NCI-H2107 treated with DMSO at 0.1 percent for 48 hours (cell line): ENCODE results near the gene IVNS1ABP.
"Not testable (repeated sequence)": the region's sequence is repeated elsewhere in the genome, so short reads cannot be mapped to it uniquely, and the experiment has no call there.

ENCODE experiments used
- DNase-seq: peaks from one replicate; lab custom pipeline; 2025; ENCODE audit not compliant: unreplicated experiment; lab: John Stamatoyannopoulos, UW

Gene IVNS1ABP

DNA sequence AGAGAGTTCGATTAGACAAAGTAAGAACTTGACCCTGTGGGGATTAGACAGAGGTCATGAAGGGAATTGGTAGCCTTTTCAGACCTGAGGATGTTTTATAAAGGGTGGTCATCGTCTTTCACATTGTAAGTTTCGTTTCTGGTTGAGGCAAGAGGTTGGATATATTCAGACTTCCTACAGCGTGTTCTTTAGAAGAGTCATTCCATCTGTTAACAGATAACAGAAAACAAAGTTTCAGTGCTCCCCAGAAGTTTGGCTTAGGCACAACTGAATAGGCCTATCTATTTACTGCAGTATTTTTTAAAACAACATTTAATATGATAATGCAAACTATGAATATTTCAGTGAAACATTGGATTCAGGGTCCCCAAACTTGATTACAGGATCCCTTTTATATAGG, 17.1 kb upstream of the IVNS1ABP start:
- no peak for DNase-seq

DNA sequence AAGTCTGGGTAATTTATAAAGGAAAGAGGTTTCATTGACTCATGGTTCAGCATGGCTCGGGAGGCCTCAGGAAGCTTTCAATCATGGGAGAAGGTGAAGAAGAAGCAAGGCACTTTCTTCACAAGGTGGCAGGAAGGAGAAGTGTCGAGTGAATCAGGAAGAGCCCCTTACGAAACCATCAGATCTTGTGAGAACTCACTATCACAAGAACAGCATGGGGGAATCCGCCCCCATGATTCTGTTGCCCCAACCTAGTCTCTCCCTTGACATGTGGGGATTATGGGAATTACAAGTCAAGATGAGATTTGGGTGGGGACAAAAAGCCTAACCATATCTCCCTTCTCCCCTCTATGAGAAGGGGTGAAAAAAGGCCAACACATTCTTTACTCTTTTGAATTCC, 11.2 kb upstream of the IVNS1ABP start:
- DNase-seq = no peak

DNA sequence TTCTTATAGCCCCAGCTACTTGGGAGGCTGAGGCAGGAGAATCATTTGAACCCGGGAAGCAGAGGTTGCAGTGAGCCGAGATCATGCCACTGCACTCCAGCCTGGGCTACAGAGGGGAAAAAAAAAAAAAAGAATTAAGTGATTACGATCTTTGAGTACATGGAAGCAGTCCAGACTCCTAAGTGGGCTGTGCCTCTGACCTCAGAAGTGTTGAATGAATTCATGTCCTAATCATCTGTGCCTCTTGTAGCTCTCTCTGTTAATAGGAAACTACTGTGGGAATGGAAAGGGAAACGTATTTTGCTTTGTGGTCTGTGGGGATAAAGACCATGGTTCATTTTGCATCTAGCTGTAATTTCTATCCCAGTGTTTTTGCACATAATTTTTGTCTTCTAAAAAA, 8.4 kb upstream of the IVNS1ABP start:
- peak; percentile 5 for DNase-seq

DNA sequence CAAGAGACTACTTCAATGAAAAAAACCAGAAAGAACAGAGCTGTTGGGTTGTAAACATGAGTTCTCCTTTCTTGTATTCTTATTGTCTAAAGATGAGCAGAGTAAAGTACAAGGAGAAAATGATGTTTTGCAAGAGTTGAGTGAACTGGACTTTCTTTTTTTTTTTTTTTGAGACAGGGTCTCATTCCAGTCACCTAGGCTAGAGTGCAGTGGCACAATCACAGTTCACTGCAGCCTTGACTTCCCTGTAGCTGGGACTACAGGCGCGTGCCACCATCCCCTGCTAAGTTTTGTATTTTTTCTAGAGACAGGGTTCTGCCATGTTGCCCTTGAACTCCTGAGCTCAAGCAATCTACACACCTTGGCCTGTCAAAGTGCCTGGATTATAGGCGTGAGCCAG, 7.1 kb upstream of the IVNS1ABP start:
- DNase-seq = no peak

DNA sequence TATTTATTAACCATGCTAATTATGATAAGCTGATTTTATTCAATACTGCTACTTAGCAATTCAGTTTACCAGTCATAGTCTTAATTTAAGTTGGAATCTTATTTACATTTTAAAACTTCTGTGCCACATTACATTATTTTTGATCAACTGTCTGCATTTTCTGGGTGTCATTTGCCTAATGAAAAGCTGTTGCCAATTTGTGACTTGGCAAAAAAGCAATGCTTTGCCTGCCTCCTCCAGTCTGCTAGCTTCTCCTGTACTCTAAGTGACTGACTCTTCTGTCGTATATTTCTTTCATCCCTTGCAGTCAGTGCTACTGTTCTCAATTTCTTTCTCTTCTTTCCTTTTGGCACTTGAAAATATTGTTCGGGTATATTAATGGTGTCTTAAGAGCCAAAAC, 5.6 kb upstream of the IVNS1ABP start:
- DNase-seq = no peak

DNA sequence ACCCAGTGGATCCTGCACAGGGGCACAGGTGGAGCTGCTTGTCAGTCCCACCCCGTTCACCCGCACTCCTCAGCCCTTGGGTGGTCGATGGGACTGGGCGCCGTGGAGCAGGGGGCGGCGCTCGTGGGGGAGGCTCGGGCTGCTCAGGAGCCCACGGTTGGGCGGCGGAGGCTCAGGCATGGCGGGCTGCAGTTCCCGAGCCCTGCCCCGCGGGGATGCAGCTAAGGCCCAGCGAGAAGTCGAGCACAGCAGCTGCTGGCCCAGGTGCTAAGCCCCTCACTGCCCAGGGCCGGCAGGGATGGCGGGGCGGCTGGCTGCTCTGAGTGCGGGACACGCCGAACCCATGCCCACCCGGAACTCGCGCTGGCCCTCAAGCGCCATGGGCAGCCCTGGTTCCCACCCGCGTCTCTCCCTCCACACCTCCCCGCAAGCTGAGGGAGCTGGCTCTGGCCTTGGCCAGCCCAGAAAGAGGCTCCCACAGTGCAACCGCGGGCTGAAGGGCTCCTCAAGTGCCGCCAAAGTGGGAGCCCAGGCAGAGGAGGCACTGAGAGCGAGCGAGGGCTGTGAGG, 4.7 kb upstream of the IVNS1ABP start:
- DNase-seq = not testable (repeated sequence)

DNA sequence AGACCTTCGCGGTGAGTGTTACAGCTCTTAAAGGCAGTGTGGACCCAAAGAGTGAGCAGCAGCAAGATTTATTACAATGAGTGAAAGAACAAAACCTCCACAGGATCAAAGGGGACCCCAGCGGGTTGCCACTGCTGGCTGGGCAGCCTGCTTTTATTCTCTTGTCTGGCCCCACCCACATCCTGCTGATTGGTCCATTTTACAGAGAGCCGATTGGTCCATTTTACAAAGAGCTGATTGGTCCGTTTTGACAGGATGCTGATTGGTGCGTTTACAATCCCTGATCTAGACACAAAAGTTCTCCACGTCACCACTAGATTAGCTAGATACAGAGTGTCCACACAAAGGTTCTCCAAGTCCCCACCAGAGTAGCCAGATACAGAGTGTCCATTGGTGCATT, 4.1 kb upstream of the IVNS1ABP start:
- not testable (repeated sequence) for DNase-seq

DNA sequence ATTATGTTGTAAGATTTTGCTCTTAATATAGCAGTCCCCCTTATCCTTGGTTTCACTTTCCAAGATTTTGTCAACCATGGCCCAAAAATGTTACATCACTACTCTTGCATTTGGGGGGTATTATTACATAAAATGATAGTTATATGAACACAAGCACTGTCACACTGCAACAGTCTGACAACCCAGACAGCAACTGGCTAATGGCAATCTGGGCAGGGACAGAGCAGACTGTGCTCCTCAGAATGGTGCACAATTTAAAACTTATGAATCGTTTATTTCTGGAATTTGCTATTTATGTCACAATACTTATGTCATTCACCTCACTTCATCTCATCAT, 2.1 kb upstream of the IVNS1ABP start:
- DNase-seq = no peak

DNA sequence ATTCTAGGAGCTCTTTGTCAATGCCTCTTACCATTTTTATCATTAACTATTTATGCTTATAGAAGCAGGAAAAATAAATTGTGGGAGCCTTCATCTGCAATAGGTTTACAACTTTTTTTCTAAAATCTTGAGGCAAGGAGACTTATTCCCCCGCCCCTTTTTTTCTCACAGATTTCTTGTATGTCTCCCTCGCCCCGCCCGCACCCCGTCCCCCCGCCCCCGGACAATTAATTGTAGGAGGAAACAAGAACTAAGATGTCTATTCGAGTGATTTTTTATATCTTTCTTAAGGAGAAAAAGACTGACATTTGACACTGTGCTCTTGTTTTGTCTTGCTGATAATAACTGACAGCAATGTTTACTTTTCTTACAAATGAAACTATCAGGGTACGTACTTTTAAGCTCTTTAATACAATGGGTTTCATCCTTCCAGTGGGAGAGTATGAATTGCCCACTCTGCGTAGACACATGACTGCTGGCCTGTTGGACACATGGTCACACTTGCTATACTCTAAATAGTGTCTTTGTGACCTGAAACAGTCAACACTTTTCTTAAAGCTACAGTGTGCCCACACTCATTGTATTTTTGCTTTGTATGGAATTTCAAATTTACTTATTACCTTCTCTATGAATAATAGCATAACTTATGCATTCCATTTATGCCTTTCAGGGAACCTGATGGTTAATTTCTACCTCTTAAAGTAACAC, 1.5 kb upstream of the IVNS1ABP start:
- DNase-seq = peak; percentile 18

DNA sequence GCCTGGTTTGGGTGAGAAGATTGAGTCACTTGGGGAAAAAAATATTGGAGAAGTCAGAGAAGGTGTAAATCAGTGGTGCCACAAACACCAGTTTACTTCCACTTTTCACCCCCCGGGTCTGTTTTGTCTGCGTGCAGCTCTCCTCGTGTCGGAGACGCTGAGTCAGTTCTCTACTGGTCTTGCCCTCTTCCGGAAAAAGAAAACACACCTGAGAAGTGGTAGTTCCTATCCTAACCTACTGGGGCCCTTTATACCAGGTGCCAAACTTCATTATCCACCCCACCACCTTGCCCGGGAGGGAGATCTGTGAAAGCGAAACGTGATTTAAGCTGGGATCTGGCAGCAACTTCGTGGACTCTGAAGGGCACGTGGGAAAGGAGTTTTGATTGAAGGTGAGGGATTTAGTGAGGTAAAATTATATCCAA, 855 bp upstream of the IVNS1ABP start:
- DNase-seq = peak; percentile 80

DNA sequence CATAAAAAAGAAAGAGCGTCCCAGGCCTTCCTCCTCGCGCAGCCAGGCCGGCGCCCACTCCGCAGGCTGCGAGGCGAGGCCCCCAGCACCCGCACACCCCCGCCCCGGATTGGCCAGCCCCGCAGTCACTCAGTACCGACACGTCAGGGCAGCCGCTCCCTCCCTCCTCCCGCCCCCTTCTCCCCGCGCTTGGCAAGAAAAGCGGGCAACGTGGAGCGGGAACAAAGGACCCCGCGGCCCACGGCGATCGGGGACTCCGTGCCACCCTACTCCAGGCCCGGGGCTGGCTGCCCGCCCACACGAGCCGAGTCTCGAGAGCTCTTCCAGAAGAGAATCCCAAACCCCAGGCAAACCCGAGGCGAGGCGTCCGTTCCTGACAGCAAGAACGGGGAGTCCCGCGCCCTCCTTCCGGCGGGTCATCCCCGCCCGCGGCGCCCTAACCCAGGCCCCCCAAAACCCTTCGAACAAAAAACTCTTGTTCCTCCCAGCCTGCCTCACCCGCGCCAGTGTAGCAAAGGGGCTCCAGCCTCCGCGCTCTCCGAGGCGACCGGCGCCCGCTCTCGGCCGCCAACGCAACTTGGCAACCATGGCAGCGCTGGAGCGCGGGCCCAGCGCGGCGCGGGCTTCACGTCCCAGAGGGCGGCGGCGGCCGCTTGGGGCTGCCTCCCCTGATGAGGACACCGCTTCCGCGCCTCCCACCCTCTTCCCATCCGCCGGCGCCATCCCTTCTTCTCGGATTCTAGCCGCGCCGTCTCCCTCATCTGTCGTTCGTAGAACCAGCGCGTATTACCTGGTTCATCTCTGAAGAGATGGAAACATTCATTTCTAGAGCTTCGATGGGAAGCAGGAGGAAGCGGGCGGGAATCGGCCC, 645 bp downstream of the IVNS1ABP start:
- DNase-seq = peak; percentile 56

DNA sequence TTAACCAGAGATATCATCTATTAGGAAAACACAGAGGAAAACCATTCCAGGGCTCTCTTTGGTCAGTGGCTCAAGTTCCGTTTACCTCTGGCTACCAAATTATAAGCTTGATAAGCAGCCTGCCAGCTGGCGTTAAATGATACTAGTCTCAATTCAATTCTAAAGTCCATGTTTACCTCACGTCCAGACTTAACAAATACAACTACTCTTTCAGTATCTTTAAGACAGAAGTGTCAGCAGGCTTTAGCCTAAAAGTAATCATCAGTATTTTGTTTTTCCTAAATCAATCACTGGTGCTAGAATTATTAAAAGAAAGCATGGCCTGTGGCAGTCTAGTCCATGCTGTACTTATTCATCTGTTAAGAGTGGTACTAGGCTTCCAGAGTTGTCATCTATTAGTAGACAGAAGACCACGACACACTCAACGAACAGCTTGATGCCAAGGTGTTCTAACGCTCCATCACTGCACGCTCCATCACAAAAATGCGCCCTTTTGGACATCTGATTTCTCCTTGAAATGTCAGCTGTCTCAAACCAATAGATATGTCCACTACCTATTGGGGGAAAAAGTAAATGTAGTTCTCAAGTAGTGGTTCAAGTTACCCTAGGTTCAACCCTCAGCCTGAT, 1.5 kb downstream of the IVNS1ABP start:
- DNase-seq = no peak

DNA sequence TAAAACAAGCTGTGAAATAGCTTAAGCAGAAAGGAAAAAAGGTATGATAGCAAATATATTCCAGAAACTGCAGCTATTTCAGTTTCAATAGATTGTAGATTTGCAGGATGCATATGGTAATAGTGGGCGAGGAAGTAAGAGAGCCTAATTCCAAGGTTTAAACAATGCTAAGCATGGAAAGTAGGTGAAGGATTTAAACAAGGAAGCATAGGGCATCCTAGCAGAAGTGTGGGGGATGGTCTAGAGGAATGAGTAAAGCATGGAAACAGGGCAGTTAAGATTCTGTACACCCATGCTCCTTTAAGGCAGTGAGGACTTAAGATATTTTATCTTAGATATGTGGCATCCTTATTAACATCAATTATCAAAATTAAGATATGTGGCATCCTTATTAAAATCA, 2.6 kb downstream of the IVNS1ABP start:
- no peak for DNase-seq

DNA sequence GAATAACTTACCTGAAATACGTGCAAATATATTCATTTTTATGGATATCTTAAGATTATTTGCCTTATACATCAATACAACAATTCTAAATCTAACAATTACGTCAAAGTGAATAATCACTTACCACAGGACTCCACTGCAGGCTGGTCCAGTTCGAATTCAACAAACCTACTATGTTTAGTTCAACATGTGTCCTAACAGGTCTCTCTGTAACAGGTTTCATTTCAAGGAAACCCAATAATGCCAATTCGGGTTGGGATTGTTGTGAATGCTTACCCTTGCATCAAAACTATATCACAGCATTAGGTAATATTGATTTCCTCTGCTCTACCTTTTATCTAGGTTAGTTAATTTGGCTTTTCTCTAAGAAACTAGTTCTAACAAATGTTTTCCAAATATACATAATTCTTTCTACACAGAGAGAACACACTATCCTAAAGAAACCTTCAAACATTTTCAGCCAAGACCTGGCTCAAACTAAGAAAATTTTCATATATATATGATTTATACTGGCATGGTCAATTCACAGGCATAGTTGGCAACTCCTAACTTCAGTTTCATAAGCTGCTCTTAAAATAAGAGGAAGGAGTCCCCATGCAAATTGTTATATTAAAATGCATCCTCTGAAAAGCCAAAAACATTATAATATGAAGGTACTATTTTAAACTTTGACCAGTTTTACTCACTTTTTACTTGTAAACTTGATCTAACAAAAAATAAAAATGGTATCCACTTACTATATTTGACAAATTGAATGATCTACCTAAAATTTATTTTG, 4.5 kb downstream of the IVNS1ABP start:
- no peak for DNase-seq

DNA sequence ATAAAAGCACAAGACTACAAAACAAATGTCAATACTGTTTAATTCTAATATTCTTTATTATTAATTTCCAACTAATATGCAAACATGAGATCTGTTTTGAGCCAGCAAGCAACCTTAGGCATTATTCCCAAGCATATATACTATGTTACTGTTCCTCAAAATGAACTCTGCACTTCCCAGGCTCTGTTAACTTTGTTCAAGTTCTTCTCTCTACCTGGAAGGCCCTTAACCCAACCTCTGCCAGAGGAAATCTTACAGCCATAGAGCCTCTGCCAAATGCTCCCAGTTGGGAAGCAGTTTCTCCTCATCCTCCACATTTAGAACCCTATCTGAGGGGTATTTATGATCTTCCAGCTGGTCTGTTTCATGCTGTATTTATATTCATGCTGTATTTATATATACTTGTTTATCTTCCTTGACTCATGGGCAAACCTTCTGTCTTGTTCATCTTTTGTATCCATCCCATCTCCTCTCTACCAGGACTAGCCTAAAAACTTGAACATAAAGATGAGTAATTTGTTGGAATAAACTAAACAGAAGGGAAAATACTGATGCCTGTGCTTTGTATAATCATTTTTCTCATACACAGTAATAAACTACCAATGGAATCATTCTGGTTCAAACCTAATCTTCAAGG, 5.3 kb downstream of the IVNS1ABP start:
- DNase-seq = no peak

DNA sequence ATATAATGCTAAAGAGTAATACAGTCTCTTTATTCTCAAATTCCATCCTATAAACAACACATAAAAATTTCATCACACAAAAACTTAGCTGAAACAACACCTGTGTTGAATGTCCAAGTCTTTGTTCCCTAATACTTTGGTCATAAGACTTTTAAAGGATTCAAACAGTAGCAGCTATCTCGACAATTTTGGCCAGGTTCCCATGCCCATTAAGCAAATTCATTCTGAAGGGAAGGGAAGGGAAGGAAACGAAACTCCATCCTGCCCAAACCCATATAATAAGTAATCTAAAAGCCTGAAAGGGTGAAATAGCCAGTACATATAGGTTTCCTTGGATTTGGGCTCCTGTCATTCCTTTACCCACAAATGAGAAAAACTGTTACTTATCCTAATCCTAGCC, 7.5 kb downstream of the IVNS1ABP start:
- DNase-seq = no peak

DNA sequence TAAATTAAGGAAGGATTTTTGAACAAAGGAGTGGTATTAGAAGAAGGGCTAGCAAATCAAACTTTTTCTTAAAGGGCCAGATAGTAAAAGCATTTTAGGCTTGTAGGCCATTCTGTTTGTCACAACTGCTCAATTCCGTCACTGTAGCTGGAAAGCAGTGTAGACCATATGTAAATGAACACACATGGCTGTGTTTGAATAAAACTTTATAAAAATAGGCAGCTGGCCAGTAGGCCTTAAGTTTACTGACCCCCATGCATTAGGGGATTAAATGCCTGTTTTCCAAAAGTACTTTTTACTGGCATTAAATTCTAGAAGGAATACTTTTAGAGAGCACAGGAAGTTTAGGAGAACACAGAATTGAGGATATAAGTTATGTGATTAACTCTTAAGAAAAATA, 8.9 kb downstream of the IVNS1ABP start:
- DNase-seq = no peak

DNA sequence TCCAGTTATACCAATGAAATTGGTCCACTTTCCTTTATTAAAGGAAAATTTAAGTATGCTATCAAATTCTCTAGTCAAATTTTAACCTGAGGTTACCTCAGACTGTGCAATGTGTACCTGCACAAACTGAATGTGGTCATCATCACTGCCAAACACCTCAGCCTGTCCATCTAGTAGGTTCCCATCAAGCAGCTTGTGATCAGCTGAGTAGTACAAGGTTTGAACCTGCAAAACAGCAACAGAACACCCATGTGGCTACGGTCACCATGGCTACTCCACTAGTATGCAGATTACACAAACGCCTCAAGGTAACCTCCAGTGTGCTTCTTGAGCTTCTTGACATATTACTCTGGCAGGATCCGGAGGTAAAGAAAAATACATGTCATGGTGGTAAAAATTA, 11.6 kb downstream of the IVNS1ABP start:
- no peak for DNase-seq

DNA sequence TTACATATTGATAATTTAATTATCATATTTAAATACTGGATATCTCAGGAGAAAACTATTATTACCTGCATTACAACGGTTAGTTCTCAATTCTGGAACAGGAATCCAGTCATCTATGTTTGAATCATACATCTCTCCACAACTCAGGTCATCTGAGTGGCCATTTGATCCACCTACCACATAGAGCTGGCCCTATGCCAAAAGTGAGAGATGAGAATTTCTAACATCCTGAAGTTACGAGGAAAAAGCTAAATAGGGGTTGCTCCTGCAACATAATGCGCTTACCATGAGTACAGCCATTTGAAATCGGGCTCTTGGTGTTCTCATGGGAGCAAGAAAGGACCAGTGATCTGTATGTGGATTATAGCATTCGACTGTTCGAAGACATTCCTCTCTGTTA, 16.9 kb downstream of the IVNS1ABP start:
- DNase-seq = no peak

DNA sequence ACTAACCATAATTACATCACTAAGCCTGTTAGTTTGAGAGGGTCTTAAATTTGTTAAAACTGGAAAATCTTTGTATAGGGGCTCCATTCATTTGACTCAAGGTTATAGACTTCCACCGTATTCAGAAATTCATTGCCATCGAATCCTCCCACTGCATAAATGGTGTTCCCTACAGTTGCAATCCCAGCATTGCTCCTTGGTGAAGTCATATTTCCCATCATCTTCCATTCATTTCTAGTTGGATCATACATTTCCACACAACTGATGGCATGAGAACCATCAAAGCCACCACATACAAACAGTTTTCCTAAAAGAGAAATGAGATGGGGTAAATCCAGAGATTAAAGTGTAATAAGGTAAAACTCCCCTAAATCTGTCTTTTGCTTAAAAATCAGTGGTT, 19.1 kb downstream of the IVNS1ABP start:
- DNase-seq = no peak

DNA sequence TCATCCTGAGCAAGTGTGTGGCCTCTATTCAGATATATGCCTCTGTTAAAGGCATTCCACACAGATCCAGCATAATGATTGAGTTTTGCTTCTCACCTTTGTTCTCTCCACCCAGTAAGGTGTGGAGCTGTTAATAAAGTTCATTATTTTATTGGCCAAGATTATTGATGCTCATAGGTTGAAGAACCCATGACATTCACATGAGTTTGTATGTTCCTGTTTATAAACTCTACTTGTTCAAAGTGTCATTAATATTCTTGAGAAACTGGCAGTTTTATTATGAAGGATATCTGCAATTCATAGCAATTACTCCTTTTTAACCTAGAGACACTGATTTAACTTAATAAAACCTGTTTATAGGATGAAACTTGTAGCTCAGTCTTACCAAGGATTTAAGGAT, 22.0 kb downstream of the IVNS1ABP start:
- no peak for DNase-seq
